Lung (tissue), 12 donors: ENCODE data around the gene NLGN1. TPM values are rescaled to one million over a fixed set of nuclear protein-coding genes. Genes with fewer than 3 reads are reported as not detected.

ENCODE experiments used
- ATAC-seq: fragments of 200-7000 bp; cut with Tn5 transposase; one replicate; pipeline ENCODE4 v1.9.1; 2020; ENCODE audit warnings: moderate number of reproducible peaks; ENCODE audit not compliant: insufficient read depth, low FRiP score
- DNase-seq, 3 donors: peaks; one replicate each; pipeline ENCODE4 v3.0.0-alpha.2; 2013 to 2017
- H3K27ac ChIP-seq, 2 donors: one replicate each; pipeline ENCODE4 v1.5.1; 2013; ENCODE audit warnings: mild to moderate bottlenecking in 2 of 2, moderate library complexity in 2 of 2, control low read depth in 1 of 2, inconsistent platforms in 1 of 2, low read depth in 1 of 2, low read length in 1 of 2
- H3K27me3 ChIP-seq, 3 donors: one replicate each; pipeline ENCODE4 v1.5.1; 2013; ENCODE audit warnings: low read length in 2 of 3; ENCODE audit not compliant: control insufficient read depth in 3 of 3, insufficient read depth in 3 of 3
- H3K36me3 ChIP-seq, 4 donors: one replicate each; pipeline ENCODE4 v1.5.1; 2013; ENCODE audit warnings: low read length in 4 of 4, mild to moderate bottlenecking in 1 of 4, moderate library complexity in 1 of 4; ENCODE audit not compliant: control insufficient read depth in 4 of 4, insufficient read depth in 4 of 4
- H3K4me1 ChIP-seq, 5 donors: one replicate each; pipeline ENCODE4 v1.5.1; 2013; ENCODE audit warnings: low read length in 5 of 5, mild to moderate bottlenecking in 2 of 5, moderate library complexity in 1 of 5; ENCODE audit not compliant: control insufficient read depth in 5 of 5, insufficient read depth in 5 of 5
- H3K4me3 ChIP-seq: one replicate; pipeline ENCODE4 v1.5.1; 2013; ENCODE audit warnings: mild to moderate bottlenecking, control low read depth, moderate library complexity
- H3K9ac ChIP-seq, 2 donors: one replicate each; pipeline ENCODE4 v1.5.1; 2013; ENCODE audit warnings: low read length in 2 of 2, control low read depth in 1 of 2; ENCODE audit not compliant: insufficient read depth in 1 of 2
- H3K9me3 ChIP-seq, 4 donors: one replicate each; pipeline ENCODE4 v1.5.1; 2013; ENCODE audit warnings: low read length in 3 of 4, mild to moderate bottlenecking in 1 of 4, moderate library complexity in 1 of 4; ENCODE audit not compliant: control insufficient read depth in 4 of 4, insufficient read depth in 3 of 4
- CTCF ChIP-seq: IDR thresholded peaks from 2 replicates; pipeline ENCODE4 v1.5.1; 2012; ENCODE audit warnings: mild to moderate bottlenecking; ENCODE audit errors: control extremely low read depth, extremely low read depth
- WGBS, 2 donors: extraction: QIAGEN DNeasy Blood & Tissue Kit; methylation state at CpG; one replicate each; pipeline ENCODE4 v1.1.7; 2013; 5-methylcytosine and 5-hydroxymethylcytosine counted together
- polyA plus RNA-seq, 2 donors: library from polyadenylated mRNA; stranded (reverse); fragments of 200-250 nt; gene quantifications; one replicate each; pipeline ENCODE4 v1.2.1, GENCODE V29; 2013
- total RNA-seq, 2 donors: library from RNA; depleted of rRNA in 1 of 2; stranded (reverse); fragments of >200 nt in 1 of 2; gene quantifications; one replicate each; pipeline ENCODE4 v1.2.1, GENCODE V29; 2014 to 2021
- donor health status: control.
- donor health status: control.
- donor health status: Bipolar disorder and iron deficiency.
- donor health status: healthy.
- donor health status: DM: yes; HTN: yes; CAD: no.

NLGN1 gene
- total and polyA plus RNA-seq, 4 donors, result 0.24 to 22.2 (median 1.9) TPM

GRCh38 chr3:173921732-173922131 lies 524.2 kb downstream of the NLGN1 start:
- no peak for DNase-seq
- ATAC-seq, result no peak
- 91 to 95% methylated on average over 2 of the region's 2 CpGs for WGBS, 2 donors
- H3K4me1 ChIP-seq, result peaks cover 0 to 2% (median 0%) of the 10 kb centered on the region in 5 donors
- no peaks in the 10 kb centered on the region for H3K9me3 ChIP-seq
- H3K4me3 ChIP-seq, result no peak overlapping the region
- H3K36me3 ChIP-seq, result no peaks in the 10 kb centered on the region
- no peak overlapping the region for H3K27ac ChIP-seq
- H3K9ac ChIP-seq, result no peak overlapping the region
- no peaks in the 10 kb centered on the region for H3K27me3 ChIP-seq
- TF ChIP-seq CTCF, result no peak

GRCh38 chr3:173923204-173923603 lies 525.7 kb downstream of the NLGN1 start:
- ATAC-seq (no peak), DNase-seq (no peak)
- WGBS, 2 donors, result 88 to 90% methylated on average over 1 of the region's 1 CpG
- H3K9ac ChIP-seq, result no peak overlapping the region
- no peaks in the 10 kb centered on the region for H3K36me3 ChIP-seq
- H3K27ac ChIP-seq, result no peak overlapping the region
- no peak overlapping the region for H3K4me3 ChIP-seq
- H3K27me3 ChIP-seq, result no peaks in the 10 kb centered on the region
- TF ChIP-seq CTCF, result no peak
- peaks cover 0 to 2% (median 0%) of the 10 kb centered on the region in 5 donors for H3K4me1 ChIP-seq
- no peaks in the 10 kb centered on the region for H3K9me3 ChIP-seq

DNA sequence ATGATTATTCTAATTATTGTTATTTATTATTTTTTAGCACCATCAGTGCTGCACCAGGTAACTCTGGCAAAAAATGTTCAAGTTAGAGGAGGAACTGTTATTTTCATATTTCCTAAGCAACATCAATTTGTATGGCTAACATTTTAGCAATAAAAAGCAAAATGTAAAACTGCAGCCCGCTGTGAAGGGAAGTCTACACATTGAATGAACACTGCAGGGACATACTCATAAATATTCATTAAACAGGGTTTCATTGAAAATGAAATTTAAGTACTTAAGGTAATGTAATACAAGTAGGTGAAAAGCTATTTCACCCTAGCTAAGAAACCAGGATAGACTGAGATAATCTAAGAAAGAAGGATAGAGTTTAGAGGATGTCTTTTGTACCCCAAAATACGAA lies 532.7 kb downstream of the NLGN1 start:
- 89 to 90% methylated on average over 2 of the region's 2 CpGs for WGBS, 2 donors

More for the DNA sequence above, 532.7 kb downstream of the NLGN1 start:
- Histone ChIP-seq H3K4me1 (peaks cover 0 to 5% (median 0%) of the 10 kb centered on the region in 5 donors), H3K4me3 (no peak overlapping the region), H3K27me3 (no peaks in the 10 kb centered on the region), H3K9me3 (no peaks in the 10 kb centered on the region), H3K27ac (no peak overlapping the region), H3K36me3 (no peaks in the 10 kb centered on the region), H3K9ac (no peak overlapping the region)
- no peak for TF ChIP-seq CTCF
- DNase-seq (no peak), ATAC-seq (no peak)
